WTC11 (cell line): ENCODE results near the gene PLA2G5. TPM values are rescaled to one million over a fixed set of nuclear protein-coding genes. Genes with fewer than 3 reads are reported as not detected.
"Not testable (repeated sequence)": the region's sequence is repeated elsewhere in the genome, so short reads cannot be mapped to it uniquely, and the experiment has no call there.

Experiments
- ATAC-seq: fragments of 200-7000 bp; cut with Tn5 transposase; 2 replicates; pipeline ENCODE4 v1.10.0; 2021; ENCODE audit warnings: mild to moderate bottlenecking, moderate library complexity
- CTCF ChIA-PET: fragments of 300-600 bp; sonication (Branson Sonifier 250); formaldehyde crosslinking; loops from one replicate; lab custom pipeline; 2021; ENCODE audit warnings: antibody characterized with exemption; lab: Charles Lee
- POLR2A ChIA-PET: fragments of 350-600 bp; sonication (Branson Sonifier 250); formaldehyde crosslinking; loops from one replicate; lab custom pipeline; 2021; ENCODE audit warnings: antibody characterized with exemption; lab: Charles Lee
- DNase-seq: peaks from one replicate; pipeline ENCODE4 v3.0.0; 2021; ENCODE audit warnings: low spot score
- H3K27ac Mint-ChIP-seq: 2 replicates; pipeline ENCODE4 v1.8.0; 2021; ENCODE audit warnings: mixed read lengths
- H3K27me3 Mint-ChIP-seq: 2 replicates; pipeline ENCODE4 v1.8.0; 2021; ENCODE audit warnings: low read depth, mild to moderate bottlenecking, moderate library complexity, mixed read lengths
- H3K36me3 Mint-ChIP-seq: 2 replicates; pipeline ENCODE4 v1.8.0; 2021; ENCODE audit warnings: mixed read lengths
- H3K4me1 Mint-ChIP-seq: 2 replicates; pipeline ENCODE4 v1.8.0; 2022; ENCODE audit warnings: mixed read lengths
- H3K4me3 Mint-ChIP-seq: 2 replicates; pipeline ENCODE4 v1.8.0; 2021; ENCODE audit warnings: mild to moderate bottlenecking, moderate library complexity, mixed read lengths
- H3K9me3 Mint-ChIP-seq: 2 replicates; pipeline ENCODE4 v1.8.0; 2021; ENCODE audit warnings: mixed read lengths
- AR ChIP-seq: fragments of 250-450 bp; sonication (Bioruptor Pico); IDR thresholded peaks from 2 replicates; pipeline ENCODE4 v1.9.0; 2021; ENCODE audit warnings: mild to moderate bottlenecking
- EMX1 ChIP-seq: fragments of 250-450 bp; sonication (Bioruptor Pico); IDR thresholded peaks from 2 replicates; pipeline ENCODE4 v1.8.0; 2021; ENCODE audit warnings: mild to moderate bottlenecking
- FOXP4 ChIP-seq: sonication (generic); formaldehyde crosslinking; IDR thresholded peaks from 2 replicates; pipeline ENCODE4 v1.8.0; 2022; ENCODE audit warnings: mild to moderate bottlenecking, missing genetic modification reagents
- KAT7 ChIP-seq: sonication (generic); formaldehyde crosslinking; IDR thresholded peaks from 2 replicates; pipeline ENCODE4 v1.8.1; 2023; ENCODE audit warnings: missing genetic modification reagents, mild to moderate bottlenecking, borderline replicate concordance
- PRRX2 ChIP-seq: fragments of 250-450 bp; sonication (Bioruptor Pico); IDR thresholded peaks from 2 replicates; pipeline ENCODE4 v1.8.0; 2021; ENCODE audit warnings: mild to moderate bottlenecking
- total RNA-seq: library from RNA; stranded (reverse); gene quantifications from 3 replicates; pipeline ENCODE4 v1.2.3, GENCODE V29; 2021
- TF ChIP-seq, protein P1 (sequence below): sonication (generic); formaldehyde crosslinking; IDR thresholded peaks from 2 replicates; pipeline ENCODE4 v1.8.0; 2023; ENCODE audit warnings: missing genetic modification reagents
- TF ChIP-seq, protein P2 (sequence below): sonication (generic); formaldehyde crosslinking; IDR thresholded peaks from 2 replicates; pipeline ENCODE4 v1.8.0; 2022; ENCODE audit warnings: mild to moderate bottlenecking, missing genetic modification reagents
- TF ChIP-seq, protein P3 (sequence below): sonication (generic); formaldehyde crosslinking; IDR thresholded peaks from 2 replicates; pipeline ENCODE4 v1.8.1; 2023; ENCODE audit warnings: mild to moderate bottlenecking, missing genetic modification reagents, moderate library complexity
- TF ChIP-seq, protein P4 (sequence below): sonication (generic); formaldehyde crosslinking; IDR thresholded peaks from 2 replicates; pipeline ENCODE4 v1.8.0; 2022; ENCODE audit warnings: missing genetic modification reagents

PLA2G5 gene
- total RNA-seq, 1 experiment from 2014 or later = not detected

DNA sequence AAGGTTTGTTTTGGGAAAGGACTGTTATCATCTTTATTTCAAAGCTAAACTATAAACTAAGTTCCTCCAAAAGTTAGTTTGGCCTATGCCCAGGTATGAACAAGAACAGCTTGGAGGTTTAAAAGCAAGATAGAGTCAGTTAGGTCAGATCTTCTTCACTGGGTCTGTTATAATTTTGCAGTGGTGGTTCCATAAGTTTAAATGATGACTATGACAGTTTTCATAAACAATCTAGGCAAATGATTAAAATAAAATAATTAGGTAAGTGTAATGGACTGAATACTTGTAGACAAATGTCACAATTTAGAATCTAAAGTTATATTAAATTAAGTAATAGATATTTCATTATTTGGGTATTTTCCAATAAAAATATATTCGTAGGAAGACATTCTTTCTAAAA is 21.4 kb upstream of the PLA2G5 start (continued):
- TF ChIP-seq, protein P1, sequence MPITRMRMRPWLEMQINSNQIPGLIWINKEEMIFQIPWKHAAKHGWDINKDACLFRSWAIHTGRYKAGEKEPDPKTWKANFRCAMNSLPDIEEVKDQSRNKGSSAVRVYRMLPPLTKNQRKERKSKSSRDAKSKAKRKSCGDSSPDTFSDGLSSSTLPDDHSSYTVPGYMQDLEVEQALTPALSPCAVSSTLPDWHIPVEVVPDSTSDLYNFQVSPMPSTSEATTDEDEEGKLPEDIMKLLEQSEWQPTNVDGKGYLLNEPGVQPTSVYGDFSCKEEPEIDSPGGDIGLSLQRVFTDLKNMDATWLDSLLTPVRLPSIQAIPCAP = no peak

DNA sequence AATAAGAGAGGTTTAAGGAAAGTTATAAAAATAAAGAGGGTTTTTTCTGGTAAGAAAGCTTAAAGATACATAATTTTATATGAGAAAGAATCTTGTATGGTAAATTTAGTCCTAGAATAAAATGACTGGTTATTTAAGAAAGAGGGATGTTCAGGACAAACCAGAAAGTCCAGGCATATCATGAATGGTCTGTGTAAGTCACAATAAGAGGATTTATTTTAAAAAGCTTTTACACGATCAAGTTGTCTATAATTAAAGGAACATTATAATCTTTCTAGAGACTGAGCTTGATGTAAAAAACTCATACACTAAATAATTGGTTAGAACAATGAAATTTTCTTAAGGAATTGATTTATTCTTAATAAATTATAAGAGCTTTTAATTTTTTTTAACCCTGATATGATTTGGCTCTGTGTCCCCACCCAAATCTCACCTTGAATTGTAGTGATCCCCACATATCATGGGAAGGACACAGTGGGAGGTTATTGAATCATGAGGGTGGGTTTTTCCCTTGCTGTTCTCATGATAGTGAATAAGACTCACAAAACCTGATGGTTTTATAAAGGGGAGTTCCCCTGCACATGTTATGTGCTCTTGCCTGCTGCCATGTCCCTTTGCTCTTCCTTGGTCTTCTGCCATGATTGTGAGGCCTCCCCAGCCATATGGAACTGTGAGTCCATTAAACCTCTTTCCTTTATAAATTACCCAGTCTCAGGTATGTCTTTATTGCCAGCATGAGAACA is 20.8 kb upstream of the PLA2G5 start:
- H3K4me3 Mint-ChIP-seq, POLR2A ChIA-PET, ATAC-seq, H3K27ac Mint-ChIP-seq, H3K27me3 Mint-ChIP-seq, H3K4me1 Mint-ChIP-seq, DNase-seq, CTCF ChIA-PET: not testable (repeated sequence)
- peaks cover 52% of the 10 kb centered on the region for H3K9me3 Mint-ChIP-seq
- peaks cover 64% of the 10 kb centered on the region for H3K36me3 Mint-ChIP-seq

DNA sequence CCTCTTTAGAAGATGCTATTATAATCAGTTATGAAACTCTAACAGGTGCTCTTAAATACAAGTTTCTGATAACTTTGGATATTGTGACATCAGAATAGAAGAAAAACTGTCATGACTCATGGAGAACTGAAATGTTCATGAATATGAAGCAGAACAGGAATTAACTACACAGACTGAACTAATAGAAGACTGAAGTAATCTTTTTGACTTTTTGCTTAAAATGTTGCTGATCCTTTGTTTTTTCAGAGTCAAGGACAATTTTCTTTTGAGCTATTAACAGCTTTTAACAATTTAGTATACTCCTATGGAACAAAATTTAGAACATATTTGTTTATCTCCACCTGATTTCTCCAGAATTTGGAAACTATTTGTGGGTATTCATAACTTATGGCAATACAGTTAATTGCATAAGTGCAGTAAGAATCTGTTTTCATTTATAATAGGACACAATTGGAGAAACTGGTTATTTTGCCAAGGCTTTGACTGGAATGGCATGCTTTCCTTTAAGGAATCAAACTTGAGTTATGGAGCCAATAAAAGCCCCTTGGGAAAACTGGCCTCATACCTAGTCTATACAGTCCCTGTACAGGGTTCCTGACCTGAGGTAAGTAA is 18.7 kb upstream of the PLA2G5 start:
- Mint-ChIP-seq H3K4me1 (no peaks in the 10 kb centered on the region), H3K27ac (no peak overlapping the region), H3K4me3 (no peak overlapping the region), H3K36me3 (peaks cover 67% of the 10 kb centered on the region), H3K9me3 (peaks cover 72% of the 10 kb centered on the region), H3K27me3 (peaks cover 2% of the 10 kb centered on the region; the same call in 1 of the 2 replicates)
- ATAC-seq (no peak), DNase-seq (no peak)
- CTCF ChIA-PET = no interaction called here
- POLR2A ChIA-PET = no interaction called here
- no peak for TF ChIP-seq EMX1 (CRISPR knock-in tag)
- no peak for TF ChIP-seq FOXP4 (CRISPR knock-in tag)
- TF ChIP-seq, protein P2, sequence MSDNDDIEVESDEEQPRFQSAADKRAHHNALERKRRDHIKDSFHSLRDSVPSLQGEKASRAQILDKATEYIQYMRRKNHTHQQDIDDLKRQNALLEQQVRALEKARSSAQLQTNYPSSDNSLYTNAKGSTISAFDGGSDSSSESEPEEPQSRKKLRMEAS = no peak
- TF ChIP-seq, protein P3, sequence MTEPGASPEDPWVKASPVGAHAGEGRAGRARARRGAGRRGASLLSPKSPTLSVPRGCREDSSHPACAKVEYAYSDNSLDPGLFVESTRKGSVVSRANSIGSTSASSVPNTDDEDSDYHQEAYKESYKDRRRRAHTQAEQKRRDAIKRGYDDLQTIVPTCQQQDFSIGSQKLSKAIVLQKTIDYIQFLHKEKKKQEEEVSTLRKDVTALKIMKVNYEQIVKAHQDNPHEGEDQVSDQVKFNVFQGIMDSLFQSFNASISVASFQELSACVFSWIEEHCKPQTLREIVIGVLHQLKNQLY (CRISPR knock-in tag) = no peak
- no peak for TF ChIP-seq AR (CRISPR knock-in tag)
- TF ChIP-seq, protein P4, sequence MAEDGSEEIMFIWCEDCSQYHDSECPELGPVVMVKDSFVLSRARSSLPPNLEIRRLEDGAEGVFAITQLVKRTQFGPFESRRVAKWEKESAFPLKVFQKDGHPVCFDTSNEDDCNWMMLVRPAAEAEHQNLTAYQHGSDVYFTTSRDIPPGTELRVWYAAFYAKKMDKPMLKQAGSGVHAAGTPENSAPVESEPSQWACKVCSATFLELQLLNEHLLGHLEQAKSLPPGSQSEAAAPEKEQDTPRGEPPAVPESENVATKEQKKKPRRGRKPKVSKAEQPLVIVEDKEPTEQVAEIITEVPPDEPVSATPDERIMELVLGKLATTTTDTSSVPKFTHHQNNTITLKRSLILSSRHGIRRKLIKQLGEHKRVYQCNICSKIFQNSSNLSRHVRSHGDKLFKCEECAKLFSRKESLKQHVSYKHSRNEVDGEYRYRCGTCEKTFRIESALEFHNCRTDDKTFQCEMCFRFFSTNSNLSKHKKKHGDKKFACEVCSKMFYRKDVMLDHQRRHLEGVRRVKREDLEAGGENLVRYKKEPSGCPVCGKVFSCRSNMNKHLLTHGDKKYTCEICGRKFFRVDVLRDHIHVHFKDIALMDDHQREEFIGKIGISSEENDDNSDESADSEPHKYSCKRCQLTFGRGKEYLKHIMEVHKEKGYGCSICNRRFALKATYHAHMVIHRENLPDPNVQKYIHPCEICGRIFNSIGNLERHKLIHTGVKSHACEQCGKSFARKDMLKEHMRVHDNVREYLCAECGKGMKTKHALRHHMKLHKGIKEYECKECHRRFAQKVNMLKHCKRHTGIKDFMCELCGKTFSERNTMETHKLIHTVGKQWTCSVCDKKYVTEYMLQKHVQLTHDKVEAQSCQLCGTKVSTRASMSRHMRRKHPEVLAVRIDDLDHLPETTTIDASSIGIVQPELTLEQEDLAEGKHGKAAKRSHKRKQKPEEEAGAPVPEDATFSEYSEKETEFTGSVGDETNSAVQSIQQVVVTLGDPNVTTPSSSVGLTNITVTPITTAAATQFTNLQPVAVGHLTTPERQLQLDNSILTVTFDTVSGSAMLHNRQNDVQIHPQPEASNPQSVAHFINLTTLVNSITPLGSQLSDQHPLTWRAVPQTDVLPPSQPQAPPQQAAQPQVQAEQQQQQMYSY = no peak
- no peak for TF ChIP-seq PRRX2 (CRISPR knock-in tag)
- no peak for TF ChIP-seq KAT7 (CRISPR knock-in tag)
